HG02610 (cell line): Measurements from ENCODE around the gene NINL.
"Not testable (repeated sequence)": the region's sequence is repeated elsewhere in the genome, so short reads cannot be mapped to it uniquely, and the experiment has no call there.

Source experiments
- ATAC-seq: cut with Tn5 transposase; IDR thresholded peaks from one replicate; pipeline ENCODE4 v1.9.1; 2021; ENCODE audit warnings: mild to moderate bottlenecking, moderate library complexity; ENCODE audit not compliant: unreplicated experiment

NINL gene

DNA sequence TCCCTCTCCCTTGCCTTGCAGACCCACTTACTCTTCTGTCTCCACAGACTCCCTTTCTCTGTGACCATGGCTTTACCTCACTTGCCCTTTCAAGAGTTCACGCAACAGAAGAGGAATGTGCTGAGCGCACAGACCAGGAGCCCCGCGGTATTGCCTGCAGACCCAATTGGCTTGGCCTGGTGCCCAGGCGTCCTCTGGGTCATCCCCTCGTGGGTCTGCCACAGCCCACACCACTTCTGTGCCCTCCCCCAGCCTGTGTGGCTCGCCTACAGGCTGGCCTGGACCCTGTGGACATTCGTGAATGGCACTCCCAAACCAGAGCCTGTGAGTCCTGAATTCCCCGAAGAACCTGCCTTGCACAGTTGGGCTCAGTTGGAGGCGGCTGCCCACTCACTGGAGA, 15.3 kb upstream of the NINL start:
- no peak for ATAC-seq

DNA sequence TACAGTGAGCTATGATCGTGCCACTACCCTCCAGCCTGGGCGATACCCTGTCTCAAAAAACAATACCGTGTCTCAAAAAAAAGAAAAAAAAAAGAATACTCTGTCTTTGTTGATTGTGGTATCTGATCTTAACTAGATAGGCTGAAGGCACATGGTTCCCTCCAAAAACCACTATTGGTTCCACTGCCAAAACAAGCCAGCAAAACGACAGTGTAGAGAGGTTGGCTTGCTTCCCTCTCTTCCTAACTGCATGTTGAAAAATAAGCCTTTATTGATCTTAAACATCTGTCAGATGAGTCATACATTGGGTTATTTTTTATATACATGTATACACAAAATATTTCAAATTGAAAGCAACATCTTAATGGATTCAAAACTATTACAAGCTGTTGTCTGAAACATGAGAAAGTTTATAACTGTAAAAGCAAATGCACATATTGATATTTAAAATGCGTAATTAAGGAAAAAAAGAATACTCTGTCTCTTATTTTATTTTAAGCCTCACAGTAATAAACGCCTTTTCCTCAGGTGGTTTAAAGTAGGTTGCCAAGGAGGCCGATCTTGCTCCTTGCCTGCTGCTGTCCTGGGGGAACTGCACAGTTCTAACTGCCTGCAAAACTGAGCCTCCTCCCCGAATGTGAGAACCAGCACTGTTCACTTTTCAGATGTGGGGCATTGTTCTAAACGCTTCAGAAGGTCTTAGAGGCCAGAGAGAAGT, 7.0 kb upstream of the NINL start:
- no peak for ATAC-seq

DNA sequence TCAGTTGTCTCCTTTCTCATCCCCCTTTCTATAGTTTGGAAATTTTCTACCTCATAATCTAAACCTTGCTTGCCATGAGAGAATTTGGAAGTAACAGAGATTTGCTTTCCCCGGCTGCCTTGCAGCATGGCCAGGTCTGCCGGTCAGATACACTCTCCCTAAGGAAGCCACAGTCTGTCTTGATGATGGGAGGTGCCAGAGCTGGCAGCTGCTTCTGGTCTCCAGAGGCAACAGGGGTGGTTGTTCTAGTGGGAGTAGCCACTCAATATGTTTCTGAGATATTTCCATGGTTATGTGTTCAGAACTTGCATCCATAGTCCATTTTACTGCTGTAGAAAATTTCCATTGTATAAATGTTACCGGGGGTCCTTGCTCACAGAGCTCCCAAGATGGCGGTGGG, 5.4 kb upstream of the NINL start:
- not testable (repeated sequence) for ATAC-seq

DNA sequence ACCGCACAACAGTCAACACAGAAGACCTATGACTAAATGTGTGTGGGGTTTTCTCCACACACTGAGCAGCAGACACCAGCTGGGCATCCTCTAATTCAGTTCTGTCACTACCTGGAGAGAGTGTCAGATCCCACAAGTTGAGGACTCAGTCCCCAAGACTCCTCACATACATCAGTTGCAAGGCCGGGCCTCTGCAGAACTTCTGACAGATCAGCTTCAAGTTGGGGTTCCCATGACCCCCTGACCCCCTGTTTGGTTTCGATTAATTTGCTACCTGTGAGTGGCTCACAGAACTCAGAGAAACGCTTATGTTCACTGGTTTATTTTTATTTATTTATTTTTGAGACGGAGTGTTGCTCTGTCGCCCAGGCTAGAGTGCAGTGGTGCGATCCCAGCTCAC, 3.2 kb upstream of the NINL start:
- no peak for ATAC-seq

DNA sequence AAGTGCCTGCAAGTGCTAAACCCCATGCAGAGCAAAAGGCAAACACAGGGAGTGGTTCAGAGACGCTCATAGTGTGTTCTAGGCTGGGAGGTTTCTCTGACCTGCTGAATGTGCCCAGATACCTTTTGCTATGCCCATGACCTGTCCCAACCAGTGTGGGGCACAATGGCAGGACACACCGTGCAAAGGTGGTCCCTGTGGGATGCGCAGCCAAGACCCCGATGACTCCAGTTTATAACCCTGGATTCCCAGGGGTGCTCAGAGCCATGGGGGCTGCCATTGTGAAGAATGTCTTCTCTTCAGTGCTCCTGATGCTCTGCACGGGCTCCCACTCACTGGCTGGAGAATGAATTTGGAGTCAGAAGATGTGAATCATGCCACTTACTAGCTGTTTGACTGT, 2.2 kb upstream of the NINL start:
- no peak for ATAC-seq

DNA sequence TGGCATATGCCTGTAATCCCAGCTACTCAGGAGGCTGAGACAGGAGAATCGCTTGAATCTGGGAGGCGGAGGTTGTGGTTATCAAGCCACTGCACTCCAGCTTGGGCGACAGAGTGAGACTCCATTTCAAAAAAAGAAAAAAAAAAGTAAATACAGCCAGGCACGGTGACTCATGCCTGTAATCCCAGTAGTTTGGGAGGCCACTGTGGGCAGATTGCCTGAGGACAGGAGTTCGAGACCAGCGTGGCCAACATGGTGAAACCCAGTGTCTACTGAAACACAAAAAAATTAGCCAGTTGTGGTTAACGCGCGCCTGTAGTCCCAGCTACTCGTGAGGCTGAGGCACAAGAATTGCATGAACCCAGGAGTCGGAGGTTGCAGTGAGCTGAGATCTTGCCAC, 1.5 kb upstream of the NINL start:
- no peak for ATAC-seq

DNA sequence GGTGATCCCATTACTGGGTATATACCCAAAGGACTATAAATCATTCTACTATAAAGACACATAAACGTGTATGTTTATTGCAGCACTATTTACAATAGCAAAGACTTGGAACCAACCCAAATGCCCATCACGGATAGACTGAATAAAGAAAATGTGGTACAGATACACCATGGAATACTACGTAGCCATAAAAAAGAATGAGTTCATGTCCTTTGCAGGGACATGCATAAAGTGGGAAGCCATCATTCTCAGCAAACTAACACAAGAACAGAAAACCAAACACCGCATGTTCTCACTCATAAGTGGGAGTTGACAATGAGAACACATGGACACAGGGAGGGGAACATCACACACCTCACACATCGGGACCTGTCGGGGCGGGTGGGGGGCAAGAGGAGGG, 1.7 kb downstream of the NINL start:
- ATAC-seq: not testable (repeated sequence)

DNA sequence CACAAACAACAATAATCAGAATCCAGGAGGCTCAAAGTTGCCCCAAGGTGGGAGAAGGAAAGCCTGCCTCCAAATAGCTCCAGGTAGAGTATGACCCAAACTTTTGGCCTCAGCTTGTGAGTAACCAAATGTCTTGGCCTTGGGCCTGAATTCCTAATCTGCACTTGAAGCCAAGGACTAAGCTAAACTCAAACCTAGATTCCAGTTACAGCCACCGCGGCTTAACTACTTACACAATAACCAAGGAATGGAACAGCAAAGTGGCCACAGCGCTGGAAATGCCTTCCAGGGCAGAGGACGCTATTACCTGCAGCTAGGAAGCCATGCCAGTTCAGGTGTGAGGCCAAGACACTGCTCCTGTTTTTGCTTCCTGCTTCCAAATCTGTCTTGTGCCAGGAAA, 4.6 kb downstream of the NINL start:
- ATAC-seq: no peak

DNA sequence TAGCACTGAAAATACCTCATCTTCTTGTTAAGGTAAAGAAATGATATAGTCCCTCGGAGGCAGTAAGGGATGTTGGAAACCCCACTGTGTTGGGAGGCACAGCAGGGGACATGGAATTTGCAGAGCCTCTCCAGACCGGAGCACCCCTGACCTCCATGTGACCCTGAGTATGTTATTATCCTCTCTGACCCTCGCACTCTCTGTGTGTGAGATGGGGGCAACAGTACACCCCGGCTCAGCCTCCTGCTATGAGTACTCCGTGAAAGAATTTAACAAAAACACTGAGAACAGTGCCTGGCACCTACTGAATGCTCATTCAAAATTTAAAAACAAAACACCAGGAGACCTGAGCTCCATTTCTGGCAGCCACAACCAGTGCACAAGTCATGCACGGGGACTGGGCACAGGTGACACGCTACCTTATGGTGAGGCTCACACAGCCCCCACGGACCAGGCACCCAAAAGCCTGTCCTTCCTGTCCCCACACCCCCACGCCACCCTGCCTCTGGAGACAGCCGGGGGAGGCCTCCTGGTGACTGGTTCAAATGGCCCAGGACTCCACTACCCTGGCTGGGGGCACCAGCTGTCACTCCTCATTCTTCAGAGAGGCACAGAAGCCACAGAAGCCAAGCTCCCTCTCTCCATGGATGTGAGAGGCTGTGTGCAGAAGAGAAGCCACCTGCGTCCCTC, 6.1 kb downstream of the NINL start:
- no peak for ATAC-seq

DNA sequence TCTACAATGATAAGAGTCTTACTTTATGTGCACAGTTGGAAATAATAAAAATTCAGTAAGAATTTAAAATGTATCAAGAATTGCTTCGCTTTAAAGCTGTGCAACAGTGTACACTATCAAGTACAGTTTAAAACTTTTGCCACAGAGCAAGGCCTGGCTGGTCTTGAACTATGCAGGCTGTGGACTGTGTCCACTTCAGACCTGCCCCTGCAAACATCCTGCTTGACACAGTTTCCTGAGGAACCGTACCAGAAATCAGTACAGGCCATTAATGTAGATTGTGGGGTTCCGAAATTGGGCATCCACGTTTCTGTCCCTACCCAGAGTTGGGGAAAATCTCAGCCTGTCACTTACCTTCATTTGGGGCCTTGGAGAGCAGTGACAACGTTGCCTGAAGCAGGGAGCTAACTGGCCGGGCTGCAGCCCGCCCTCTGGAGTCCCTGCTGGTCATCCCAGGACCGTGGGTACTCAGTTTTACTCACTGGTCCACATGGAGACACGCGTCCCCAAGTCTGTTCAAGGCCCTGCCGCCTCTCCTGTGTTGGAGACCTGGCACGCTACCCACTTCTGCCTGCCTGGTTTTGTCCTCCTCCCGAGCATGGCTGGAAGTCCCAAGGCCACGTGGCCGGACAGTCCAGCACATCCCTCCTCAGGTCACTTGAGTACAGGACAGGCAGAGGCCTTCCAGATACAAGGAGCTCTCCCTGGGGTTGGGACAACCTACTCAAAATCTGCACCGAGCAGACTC, 8.4 kb downstream of the NINL start:
- ATAC-seq: no peak

DNA sequence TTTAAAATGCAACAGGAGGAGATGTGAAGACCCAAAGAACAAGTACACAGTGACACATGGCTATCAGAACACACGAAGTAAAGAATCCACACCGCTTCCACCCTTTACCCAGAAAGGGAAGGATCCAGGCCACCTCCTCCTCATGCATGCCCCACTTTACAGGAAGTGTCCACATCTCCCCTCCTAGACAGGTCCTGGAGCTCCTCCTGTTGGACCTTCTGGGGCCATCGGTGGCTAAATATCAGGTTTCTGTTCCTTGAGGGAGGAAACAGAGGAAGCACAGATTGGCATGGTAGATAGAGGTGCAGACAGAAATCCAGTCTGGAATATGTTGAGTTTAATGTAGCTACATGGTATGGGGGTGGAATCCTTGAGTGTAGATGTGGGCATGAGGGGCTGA, 10.9 kb downstream of the NINL start:
- no peak for ATAC-seq

DNA sequence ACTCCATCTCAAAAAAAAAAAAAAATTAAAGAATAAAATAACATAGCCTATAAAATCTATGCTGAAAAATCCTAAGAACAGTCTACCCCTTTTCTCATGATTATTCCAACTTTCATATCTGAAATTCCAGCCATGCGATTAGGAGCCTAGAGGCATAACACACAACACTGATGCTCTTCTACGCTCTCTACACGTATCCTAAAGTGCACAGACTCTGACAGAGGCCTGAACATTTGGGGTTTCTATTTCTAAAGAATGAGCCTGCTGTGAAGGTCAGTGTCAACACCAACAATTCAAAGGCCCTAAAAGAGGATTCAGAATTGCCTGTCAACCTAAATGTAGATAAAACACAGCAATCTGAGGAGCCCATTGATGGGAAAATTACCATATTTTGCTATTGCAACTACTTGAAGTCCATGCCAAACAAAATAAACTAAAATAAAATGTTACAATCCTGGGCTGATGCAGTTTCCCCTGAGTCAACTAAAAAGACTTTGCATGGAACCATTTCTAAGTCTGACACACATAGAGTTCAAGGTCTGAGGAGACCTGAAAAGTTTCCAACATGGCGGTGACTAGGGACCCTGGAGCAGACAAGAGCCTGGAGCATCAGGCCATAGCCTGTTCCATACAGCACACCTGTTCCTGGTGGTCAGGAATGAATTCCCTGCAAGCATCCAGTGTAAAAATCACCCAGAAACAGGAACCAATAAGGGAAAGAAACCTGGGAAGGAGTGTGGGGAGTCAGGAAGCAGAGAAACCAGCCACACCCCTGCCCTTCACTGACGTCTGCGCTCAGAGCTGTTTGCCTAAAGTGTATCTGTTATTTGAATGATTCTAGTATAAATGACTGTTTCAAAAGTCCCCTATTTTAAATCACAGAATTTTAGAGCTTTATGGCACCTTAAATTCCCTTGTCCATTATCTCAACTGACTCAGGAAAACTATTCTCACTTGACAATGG, 11.8 kb downstream of the NINL start:
- no peak for ATAC-seq

DNA sequence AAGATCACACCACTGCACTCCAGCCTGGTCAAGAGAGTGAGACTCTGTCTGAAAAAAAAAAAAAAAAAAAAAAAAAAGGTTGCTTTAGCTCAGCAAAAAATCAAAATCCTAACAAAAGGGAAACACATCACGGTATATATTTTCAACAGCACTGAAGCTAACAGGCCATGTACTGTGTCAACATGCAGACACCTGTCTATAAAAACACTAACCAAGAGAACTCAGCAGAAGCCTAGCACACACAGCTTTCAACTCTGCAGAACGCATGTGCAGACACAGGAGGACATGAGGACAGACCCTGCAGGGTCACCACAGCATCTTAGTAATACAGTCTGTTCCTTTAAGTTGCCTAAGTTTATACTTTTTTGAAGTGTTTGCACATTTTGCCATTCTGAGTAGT, 13.5 kb downstream of the NINL start:
- ATAC-seq: no peak

DNA sequence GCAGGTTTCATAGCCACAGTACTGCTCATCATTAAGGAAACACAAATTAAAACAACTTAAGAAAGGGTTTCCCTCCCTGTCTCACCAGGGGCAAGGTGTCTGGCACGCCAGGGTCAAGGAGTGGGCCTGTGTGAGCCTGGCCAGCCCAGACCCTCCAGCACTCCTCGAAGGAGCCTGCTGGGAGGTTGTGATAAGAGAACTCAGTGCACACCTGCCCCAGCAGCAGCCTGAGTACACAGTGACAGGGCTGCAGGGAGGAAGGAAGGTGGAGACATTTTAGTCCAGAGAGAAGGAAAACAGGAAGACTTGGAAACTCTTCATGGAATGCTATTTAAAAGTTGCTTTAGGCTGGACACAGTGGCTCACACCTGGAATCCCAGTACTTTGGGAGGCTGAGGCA, 14.1 kb downstream of the NINL start:
- ATAC-seq: no peak

DNA sequence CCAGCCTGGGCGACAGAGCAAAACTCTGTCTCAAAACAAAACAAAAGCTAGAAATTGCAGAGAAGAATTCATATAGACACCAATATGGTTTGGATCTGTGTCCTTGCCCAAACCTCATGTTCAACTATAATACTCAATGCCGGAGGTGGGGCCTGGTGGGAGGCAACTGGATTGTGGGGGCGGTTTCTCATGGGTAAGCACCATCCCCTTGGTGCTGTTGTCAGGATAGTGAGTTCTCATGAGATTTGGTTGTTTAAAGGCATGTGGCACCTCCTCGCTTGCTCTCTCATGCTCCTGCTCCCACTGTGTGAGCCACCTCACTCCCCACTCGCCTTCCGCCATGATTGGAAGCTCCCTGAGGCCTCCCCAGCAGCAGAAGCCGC, 15.2 kb downstream of the NINL start:
- no peak for ATAC-seq

DNA sequence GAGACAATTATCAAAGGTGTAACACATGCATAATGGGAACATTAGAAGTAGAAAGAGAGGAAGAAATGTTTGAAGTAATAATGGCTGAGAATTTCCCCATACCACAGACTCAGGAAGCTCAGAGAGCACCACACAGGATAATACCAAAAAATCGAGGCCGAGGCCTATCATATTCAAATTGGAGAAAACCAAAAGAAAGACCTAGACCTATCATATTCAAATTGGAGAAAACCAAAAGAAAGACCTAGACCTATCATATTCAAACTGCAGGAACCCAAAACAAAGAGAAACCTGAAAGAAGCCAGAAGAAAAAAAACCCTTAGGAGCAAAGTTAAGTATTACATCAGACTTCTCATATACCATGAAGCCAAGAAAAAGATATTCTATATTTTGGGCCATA, 18.0 kb downstream of the NINL start:
- no peak for ATAC-seq

DNA sequence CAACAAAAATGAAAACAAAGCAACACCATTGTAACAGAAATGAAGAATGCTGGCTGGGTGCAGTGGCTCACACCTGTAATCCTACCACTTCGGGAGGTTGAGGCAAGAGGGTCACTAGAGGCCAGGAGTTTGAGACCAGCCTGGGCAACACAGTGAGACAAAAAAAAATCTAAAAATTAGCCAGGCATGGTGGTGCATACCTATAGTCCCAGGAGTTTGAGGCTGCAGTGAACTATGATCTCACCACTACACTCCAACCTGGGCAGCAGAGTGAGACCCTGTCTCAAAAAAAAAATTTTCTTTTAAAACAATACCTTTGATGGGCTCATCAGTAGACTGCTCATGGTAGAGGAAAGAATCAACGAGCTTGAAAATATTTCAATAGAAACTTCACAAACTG, 18.5 kb downstream of the NINL start:
- no peak for ATAC-seq

DNA sequence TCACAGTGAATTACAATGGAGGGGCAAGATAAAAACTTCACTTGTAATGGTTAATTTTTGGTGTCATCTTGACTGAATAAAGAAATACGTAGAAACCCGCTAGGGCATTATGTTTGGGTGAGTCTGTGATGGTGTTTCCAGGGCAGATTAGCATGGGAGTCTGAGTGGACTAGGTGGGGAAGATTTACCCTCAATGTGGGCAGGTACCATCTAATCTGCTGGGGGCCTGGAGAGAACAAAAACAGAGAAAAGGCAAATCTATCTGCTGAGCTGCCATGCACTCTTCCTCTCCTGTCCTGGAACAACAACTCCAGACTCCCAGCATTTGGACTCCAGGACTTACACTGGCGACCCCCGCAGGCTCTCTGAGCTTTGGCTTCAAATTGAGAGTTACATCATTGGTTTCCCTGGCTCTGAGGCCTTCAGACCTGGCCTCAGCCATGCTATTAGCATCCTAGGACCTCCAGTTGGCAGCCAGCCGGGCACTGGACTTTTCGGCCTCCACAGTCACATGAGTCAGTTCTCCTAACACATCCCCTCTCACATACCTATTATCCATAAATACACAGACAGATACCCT, 19.7 kb downstream of the NINL start:
- ATAC-seq: no peak

DNA sequence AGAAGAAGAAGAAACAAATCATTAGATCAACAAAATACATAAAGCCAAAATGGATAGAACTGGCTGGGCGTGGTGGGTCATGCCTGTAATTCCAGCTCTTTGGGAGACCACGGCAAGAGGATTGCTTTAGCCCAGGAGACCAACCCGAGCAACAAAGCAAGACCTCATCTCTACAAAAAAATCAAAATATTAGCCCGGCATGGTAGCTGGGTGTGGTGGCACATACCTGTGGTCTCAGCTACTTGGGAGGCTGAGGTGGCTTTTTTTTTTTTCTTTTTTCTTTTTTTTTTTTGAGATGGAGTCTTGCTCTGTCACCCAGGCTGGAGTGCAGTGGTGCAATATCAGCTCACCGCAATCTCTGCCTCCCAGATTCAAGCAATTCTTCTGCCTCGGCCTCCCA, 21.5 kb downstream of the NINL start:
- ATAC-seq: no peak

DNA sequence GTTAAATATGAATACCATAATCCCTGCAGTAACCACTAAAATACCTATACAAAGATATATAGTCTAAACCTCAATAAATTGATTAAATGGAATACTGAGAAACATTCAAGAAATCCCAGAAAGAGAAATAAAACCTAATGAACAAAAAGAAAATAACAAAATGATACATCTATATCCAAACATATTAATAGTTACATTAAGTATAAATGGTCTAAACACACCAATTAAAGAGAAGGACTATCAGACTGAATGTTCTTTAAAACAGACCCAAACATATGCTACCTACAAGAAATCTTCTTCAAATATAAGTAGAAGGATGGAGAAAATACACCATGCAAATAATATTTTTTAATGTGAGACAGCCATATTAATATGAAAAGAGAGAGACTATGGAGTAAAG, 22.0 kb downstream of the NINL start:
- no peak for ATAC-seq

DNA sequence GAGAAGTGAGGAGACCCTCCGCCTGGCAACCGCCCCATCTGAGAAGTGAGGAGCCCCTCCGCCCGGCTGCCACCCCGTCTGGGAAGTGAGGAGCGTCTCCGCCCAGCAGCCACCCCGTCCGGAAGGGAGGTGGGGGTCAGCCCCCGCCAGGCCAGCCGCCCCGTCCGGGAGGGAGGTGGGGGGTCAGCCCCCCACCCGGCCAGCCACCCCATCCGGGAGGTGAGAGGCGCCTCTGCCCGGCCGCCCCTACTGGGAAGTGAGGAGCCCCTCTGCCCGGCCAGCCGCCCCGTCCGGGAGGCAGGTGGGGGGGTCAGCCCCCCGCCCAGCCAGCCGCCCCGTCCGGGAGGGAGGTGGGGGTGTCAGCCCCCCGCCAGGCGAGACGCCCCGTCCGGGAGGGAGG, 23.6 kb downstream of the NINL start:
- not testable (repeated sequence) for ATAC-seq
